AG09319 (cell line): Measurements from ENCODE around the gene ATP2C2.
"Not testable (repeated sequence)": the region's sequence is repeated elsewhere in the genome, so short reads cannot be mapped to it uniquely, and the experiment has no call there.

Experiments used
- DNase-seq: peaks from one replicate; pipeline ENCODE4 v3.0.0-alpha.2; 2010; ENCODE audit warnings: low read depth; ENCODE audit errors: extremely low read depth
- CTCF ChIP-seq: IDR thresholded peaks from 2 replicates; pipeline ENCODE4 v1.5.1; 2011; ENCODE audit warnings: low read depth, mild to moderate bottlenecking, inconsistent platforms, low read length, moderate library complexity

ATP2C2 gene

DNA sequence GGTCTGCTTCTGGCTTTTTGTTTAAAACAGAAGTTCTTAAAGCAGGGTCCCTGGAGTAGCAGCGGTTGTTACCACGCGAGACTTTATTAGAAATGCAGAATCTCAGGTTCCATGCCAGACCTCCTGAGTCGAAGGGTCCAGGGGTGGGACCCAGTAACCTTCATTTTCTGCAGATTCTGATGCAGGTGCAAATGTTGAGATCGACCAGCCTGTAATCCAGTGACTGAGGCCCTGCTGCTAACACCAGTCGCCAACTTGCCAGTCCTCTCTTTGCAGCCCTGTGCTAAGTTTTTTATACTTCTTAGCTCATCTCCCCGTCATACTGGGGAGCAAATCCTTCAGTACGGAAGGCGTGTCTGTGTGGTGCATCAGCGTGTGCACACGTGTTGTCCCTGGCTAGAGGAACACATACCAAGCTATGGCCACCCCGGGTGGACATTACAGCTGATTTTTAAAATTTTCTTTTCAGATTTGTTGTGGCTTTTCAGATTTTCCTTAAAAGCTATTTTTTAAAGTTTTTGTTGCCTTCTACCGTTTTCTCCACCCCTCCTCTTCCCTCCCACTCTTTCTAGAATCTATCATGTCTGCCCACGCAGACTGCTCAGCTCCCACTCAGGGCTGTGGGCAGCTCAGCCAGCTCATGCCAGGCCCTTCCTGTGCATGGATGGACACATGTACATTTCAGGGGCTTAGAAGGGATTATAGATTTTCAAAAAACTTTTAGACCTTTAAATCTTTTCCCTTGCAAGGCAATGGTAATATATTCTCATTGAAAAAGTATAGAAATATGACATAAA, 78.5 kb downstream of the ATP2C2 start:
- no peak for DNase-seq
- TF ChIP-seq CTCF: no peak

DNA sequence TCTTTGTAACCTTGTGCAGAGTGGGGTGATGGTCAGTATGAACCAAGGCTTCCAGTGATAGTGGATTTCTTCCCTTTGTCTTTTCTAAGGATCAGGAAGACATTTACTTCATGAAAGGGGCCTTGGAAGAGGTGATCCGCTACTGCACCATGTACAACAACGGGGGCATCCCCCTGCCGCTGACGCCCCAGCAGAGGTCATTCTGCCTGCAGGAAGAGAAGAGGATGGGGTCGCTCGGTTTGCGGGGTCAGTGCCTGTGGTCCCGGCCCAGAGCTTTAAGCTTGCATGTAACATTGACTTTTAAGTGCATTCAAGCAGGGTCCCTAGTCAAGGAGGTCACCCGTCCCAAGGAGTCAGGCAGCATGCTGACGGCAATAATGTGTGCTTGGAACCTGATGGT, 80.1 kb downstream of the ATP2C2 start:
- no peak for TF ChIP-seq CTCF
- DNase-seq: no peak

DNA sequence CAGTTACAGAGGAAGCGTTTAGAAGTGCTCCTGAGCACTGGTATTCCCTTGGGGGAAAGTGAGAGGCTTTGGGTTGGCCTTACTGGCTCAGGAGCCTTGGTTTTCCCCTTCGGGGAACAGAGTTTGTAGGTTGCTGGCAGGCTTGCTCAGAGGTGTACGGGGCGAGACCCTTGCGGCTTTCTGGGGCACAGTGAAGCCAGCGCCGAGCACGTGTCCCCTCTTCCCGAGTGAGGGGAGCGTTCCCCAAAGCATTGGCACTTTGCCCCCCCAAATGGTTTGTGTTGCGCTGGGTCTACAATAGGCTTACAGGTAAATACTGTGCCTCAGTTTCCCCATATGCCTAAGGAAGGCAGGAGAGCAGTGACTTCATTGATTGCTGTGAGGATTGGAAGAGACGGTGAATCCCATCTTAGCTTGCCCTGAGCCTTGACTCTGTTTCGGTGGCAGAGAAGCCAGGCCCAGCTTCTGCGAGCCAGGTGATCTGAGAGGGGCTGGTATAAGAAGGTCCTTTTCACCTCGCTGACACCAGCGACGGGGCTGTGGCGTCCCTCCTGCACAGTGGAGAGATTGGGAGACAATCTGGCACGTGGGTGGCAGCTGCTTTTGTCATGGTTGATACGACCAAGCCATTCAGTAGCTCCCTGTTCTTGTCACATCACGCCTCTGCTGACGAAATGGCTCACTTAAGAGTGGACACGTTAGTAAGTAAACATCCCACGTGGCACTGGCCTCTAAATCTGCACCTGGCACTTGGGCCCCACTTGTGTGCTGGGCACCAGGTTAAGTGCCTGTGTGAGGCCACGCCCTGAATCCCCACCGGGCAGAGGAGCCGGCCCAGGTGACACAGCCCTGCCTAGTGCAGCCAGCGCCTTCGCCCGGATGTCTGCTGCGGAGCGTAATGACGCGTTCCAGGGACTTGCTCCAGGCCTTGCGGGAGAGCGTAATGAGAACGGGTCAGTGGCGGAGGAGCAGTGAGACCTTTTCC, 81.1 kb downstream of the ATP2C2 start:
- TF ChIP-seq CTCF: no peak
- no peak for DNase-seq

- TF ChIP-seq CTCF: no peak
- no peak for DNase-seq
Measured at GRCh38 chr16:84450176-84450865, 82.0 kb downstream of the ATP2C2 start.

DNA sequence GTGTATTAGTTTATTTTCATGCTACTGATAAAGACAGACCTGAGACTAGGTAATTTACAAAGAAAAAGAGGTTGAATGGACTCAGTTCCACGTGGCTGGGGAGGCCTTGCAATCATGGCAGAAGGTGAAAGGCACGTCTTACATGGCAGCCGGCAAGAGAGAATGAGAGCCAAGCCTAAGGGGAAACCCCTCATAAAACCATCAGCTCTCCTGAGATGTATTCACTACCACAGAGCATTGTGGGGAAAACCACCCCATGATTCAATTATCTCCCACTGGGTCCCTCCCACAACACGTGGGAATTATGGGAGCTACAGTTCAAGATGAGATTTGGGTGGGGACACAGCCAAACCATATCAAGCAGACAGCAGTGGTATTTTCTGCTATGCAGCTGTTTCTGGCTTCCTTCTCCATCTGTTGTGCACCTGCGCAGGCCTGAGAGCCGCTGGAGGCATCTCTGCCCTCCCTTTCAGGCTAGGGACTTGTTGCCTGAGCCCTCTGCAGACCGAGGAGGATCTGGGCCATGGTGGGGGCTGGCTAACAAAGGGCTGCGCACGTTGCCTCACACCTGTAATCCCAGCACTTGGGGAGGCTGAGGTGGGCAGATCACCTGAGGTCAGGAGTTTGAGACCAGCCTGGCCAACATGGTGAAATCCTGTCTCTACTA, 82.8 kb downstream of the ATP2C2 start:
- DNase-seq: not testable (repeated sequence)

DNA sequence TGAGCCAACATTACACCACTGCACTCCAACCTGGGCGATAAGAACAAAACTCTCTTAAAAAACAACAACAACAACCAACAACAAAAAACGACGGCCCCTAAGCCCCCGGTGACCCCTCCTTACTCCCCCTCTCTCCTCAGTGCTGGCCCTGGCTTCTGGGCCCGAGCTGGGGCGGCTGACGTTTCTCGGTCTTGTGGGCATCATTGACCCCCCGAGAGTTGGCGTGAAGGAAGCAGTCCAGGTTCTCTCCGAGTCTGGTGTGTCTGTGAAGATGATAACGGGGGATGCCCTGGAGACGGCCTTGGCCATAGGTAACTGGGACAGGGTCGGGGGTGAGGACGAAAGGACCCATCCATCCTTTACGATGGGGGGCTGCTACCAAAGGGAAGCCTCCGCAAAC, 83.4 kb downstream of the ATP2C2 start:
- no peak for TF ChIP-seq CTCF
- DNase-seq: no peak

GRCh38 chr16:84453061-84453752, 84.9 kb downstream of the ATP2C2 start:
- TF ChIP-seq CTCF: no peak
- DNase-seq: no peak
